ENCODE data around the gene TSC22D3. TPM values are rescaled to one million over a fixed set of nuclear protein-coding genes. Genes with fewer than 3 reads are reported as not detected.

Gene TSC22D3
- total and polyA plus RNA-seq, 2 donors (not counting 1 experiment from before 2014, with no cell fraction given), result 24.2 to 51.5 TPM

DNA sequence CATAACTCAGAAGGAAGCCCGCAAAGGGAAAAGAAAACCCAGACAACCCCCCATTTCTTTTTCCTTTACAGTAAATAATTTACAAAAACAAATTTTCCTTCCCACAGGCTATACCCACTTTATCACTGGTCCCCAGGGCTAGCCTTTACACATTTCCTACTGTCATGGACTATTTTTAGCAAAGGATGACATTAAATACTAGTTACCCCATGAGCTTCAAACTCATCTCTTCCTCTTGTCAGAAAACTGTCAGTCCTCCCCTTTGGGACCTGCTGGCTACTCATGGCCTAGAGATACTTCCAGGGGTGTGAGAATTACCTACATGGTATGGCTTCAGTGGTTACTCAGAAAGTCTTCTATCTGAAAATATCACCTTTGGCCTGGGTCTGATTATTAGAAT, 11.9 kb downstream of the TSC22D3 start:
- no peak for DNase-seq (ENCODE audit: low read depth in 2 of 2)
- peaks cover 5% of the 10 kb centered on the region for H3K27me3 ChIP-seq (ENCODE audit: control insufficient read depth, insufficient read depth, low read length)
- no peak overlapping the region for H3K9ac ChIP-seq (ENCODE audit: insufficient read depth, low read length)
- H4K20me1 ChIP-seq (ENCODE audit: control insufficient read depth, extremely low read depth, insufficient read depth, low read length), result no peaks in the 10 kb centered on the region
- no peak for TF ChIP-seq EZH2 (IDR thresholded peaks at IDR 0.05; ENCODE audit: low read length, missing control alignments)
- TF ChIP-seq, protein P1, sequence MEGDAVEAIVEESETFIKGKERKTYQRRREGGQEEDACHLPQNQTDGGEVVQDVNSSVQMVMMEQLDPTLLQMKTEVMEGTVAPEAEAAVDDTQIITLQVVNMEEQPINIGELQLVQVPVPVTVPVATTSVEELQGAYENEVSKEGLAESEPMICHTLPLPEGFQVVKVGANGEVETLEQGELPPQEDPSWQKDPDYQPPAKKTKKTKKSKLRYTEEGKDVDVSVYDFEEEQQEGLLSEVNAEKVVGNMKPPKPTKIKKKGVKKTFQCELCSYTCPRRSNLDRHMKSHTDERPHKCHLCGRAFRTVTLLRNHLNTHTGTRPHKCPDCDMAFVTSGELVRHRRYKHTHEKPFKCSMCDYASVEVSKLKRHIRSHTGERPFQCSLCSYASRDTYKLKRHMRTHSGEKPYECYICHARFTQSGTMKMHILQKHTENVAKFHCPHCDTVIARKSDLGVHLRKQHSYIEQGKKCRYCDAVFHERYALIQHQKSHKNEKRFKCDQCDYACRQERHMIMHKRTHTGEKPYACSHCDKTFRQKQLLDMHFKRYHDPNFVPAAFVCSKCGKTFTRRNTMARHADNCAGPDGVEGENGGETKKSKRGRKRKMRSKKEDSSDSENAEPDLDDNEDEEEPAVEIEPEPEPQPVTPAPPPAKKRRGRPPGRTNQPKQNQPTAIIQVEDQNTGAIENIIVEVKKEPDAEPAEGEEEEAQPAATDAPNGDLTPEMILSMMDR (conservative IDR thresholded peaks at IDR 0.05 in 1 of 2, IDR thresholded peaks at IDR 0.05 in 1 of 2; ENCODE audit: low read depth in 1 of 2, low read length in 2 of 2), result no peak
- no peaks in the 10 kb centered on the region for H3K4me1 ChIP-seq (ENCODE audit: control insufficient read depth, extremely low read depth, insufficient read depth, low read length)
- no peak overlapping the region for H3K4me3 ChIP-seq (replicated peaks in 1 of 4; ENCODE audit: control extremely low read depth in 1 of 4, insufficient read depth in 1 of 4, low read depth in 3 of 4, low read length in 4 of 4)
- H3K9me3 ChIP-seq (ENCODE audit: control insufficient read depth, insufficient read depth, low read depth, low read length), result no peaks in the 10 kb centered on the region
- H3K79me2 ChIP-seq (ENCODE audit: control insufficient read depth, insufficient read depth, low read length), result no peaks in the 10 kb centered on the region
- no peak overlapping the region for H2AFZ ChIP-seq (ENCODE audit: low read length)
- H3K36me3 ChIP-seq (ENCODE audit: control insufficient read depth, insufficient read depth, low read length), result no peaks in the 10 kb centered on the region
- H3K27ac ChIP-seq (ENCODE audit: insufficient read depth, low read length), result no peak overlapping the region
- H3K4me2 ChIP-seq (ENCODE audit: extremely low read depth, insufficient read depth, low read length), result no peak overlapping the region

DNA sequence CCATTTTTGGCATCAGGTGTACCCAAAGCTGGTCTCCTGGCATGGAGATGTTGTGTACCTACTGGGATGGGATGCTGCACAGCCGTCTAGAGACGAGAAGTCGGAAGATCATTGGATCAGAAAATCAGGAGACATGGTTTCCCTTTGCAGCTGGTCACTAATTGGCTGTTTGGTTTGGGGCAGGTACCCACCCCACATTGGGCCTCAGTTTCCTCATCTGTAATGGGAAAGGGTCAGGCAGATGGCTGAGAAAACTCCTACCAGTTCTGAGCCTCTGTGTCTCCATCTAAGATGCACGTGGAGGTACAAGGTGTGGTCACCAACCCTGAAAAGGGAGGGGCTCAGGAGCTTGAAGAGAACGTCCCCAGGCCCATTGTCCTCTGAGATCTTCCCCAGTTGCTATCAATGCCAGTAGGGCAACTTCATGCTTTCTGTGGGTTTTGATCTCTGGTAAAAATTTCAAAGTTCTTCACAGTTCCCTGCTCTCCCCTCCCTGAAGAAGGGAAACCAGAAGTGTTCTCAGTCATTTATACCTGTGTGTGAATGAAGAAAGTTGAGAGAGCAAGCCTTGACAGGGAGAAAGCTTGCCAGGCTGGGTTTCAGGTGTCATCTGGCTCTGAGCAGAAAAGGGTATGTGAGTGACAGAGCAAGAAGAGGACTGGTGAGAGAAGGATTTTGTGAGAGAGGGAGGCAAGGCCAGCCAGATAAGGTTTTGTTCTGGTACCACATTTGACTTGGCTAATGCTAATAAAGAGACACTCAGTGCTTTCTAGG, 15.1 kb downstream of the TSC22D3 start:
- H3K27me3 ChIP-seq (ENCODE audit: control insufficient read depth, insufficient read depth, low read length), result peaks cover 5% of the 10 kb centered on the region

DNA sequence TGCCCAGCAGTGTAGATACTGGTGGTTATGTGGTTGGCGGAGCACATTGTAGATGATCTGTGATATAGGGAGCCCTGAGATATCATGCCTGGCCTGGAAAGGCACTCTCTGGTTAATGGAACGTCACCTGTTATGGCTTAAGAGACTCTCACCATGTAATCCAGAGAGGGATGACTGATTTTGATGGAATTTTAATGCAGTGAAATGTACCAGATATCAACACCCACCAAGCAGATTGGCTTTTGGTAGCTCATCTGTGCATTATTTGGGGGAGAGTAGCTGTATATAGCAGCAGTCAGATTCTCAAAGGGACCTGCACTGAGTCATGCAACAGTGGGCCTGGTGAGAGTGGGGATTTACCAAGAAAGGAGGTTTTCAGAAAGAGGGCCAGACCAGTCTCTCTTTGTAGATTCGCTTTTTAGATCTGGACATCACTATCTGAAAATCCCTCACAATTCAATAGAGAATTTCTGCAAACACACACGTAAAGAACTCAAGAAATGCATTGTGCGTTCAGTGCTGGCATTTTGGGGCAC, 17.3 kb downstream of the TSC22D3 start:
- peaks cover 3% of the 10 kb centered on the region for H3K27me3 ChIP-seq (ENCODE audit: control insufficient read depth, insufficient read depth, low read length)

More for the DNA sequence above, 15.1 kb downstream of the TSC22D3 start:
- TF ChIP-seq, protein P1 (conservative IDR thresholded peaks at IDR 0.05 in 1 of 2, IDR thresholded peaks at IDR 0.05 in 1 of 2; ENCODE audit: low read depth in 1 of 2, low read length in 2 of 2), result no peak
- H3K9ac ChIP-seq (ENCODE audit: insufficient read depth, low read length), result no peak overlapping the region
- no peak overlapping the region for H2AFZ ChIP-seq (ENCODE audit: low read length)
- no peaks in the 10 kb centered on the region for H4K20me1 ChIP-seq (ENCODE audit: control insufficient read depth, extremely low read depth, insufficient read depth, low read length)
- no peak overlapping the region for H3K4me3 ChIP-seq (replicated peaks in 1 of 4; ENCODE audit: control extremely low read depth in 1 of 4, insufficient read depth in 1 of 4, low read depth in 3 of 4, low read length in 4 of 4)
- no peaks in the 10 kb centered on the region for H3K79me2 ChIP-seq (ENCODE audit: control insufficient read depth, insufficient read depth, low read length)
- DNase-seq (ENCODE audit: low read depth in 2 of 2), result no peak
- H3K27ac ChIP-seq (ENCODE audit: insufficient read depth, low read length), result no peak overlapping the region
- H3K36me3 ChIP-seq (ENCODE audit: control insufficient read depth, insufficient read depth, low read length), result no peaks in the 10 kb centered on the region
- H3K9me3 ChIP-seq (ENCODE audit: control insufficient read depth, insufficient read depth, low read depth, low read length), result no peaks in the 10 kb centered on the region
- no peaks in the 10 kb centered on the region for H3K4me1 ChIP-seq (ENCODE audit: control insufficient read depth, extremely low read depth, insufficient read depth, low read length)
- H3K4me2 ChIP-seq (ENCODE audit: extremely low read depth, insufficient read depth, low read length), result no peak overlapping the region

More for the DNA sequence above, 17.3 kb downstream of the TSC22D3 start:
- Histone ChIP-seq H3K4me3 (replicated peaks in 1 of 4; ENCODE audit: control extremely low read depth in 1 of 4, insufficient read depth in 1 of 4, low read depth in 3 of 4, low read length in 4 of 4) (no peak overlapping the region), H3K79me2 (ENCODE audit: control insufficient read depth, insufficient read depth, low read length) (no peaks in the 10 kb centered on the region), H2AFZ (ENCODE audit: low read length) (no peak overlapping the region), H4K20me1 (ENCODE audit: control insufficient read depth, extremely low read depth, insufficient read depth, low read length) (no peaks in the 10 kb centered on the region), H3K4me2 (ENCODE audit: extremely low read depth, insufficient read depth, low read length) (no peak overlapping the region), H3K36me3 (ENCODE audit: control insufficient read depth, insufficient read depth, low read length) (no peaks in the 10 kb centered on the region), H3K4me1 (ENCODE audit: control insufficient read depth, extremely low read depth, insufficient read depth, low read length) (no peaks in the 10 kb centered on the region), H3K27ac (ENCODE audit: insufficient read depth, low read length) (no peak overlapping the region), H3K9me3 (ENCODE audit: control insufficient read depth, insufficient read depth, low read depth, low read length) (no peaks in the 10 kb centered on the region), H3K9ac (ENCODE audit: insufficient read depth, low read length) (no peak overlapping the region)
- DNase-seq (ENCODE audit: low read depth in 2 of 2), result no peak
- TF ChIP-seq, protein P1 (conservative IDR thresholded peaks at IDR 0.05 in 1 of 2, IDR thresholded peaks at IDR 0.05 in 1 of 2; ENCODE audit: low read depth in 1 of 2, low read length in 2 of 2), result no peak
- TF ChIP-seq EZH2 (IDR thresholded peaks at IDR 0.05; ENCODE audit: low read length, missing control alignments), result no peak
